Activated CD8-positive, alpha-beta memory T cell treated with anti-CD3 and anti-CD28 coated beads for 1 hour (primary cell): Measurements from ENCODE around the gene IFI35.
A peak's percentile ranks its signal among the peaks of the same experiment; 100 is the strongest.

Experiments
- DNase-seq, 2 donors: peaks; one replicate each; pipeline ENCODE4 v3.0.0-alpha.2; 2020; ENCODE audit warnings: low read depth in 1 of 2; ENCODE audit errors: extremely low read depth in 1 of 2

Gene IFI35

GRCh38 chr17:43020789-43021740 is 14.5 kb downstream of the IFI35 start:
- peak in 1 of 2 donors; percentile 23 for DNase-seq

DNA sequence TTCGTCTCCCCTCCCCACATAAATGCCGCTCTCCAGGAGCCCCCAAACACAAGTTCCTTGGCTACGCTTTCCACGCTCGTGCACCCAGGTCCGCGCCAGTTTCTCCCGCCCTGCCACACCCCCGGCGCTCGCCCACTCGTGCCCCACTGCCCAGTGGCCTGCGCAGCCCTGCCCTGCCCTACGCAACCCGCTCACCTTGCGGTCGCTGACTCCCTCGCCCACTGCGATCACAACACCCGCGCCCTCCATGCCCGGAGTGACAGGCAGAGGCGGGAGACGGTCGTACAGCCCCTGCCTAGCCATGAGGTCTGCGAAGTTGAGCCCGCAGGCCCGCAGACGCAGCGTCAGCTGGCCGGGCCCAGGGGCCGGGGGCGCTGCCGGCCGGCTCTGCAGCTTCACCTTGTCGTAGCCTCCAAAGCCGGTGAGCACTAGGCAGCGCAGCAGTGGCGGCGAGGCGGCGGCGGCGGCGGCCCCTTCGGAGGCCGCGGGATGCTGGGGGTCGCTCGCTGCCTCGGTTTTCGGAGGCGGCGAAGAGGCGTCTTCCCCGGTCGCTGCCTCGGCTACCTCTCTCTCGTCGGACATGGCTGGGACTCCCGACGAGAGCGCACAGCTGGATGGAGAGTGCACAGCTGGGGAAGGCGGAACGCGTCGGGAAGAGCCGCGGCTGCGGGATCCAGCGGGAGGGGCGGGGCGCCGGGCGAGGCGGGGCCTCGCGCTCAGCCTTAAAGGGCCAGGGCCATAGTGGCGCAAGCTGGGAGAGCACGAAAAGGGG is 15.3 kb downstream of the IFI35 start, which contains the start of gene VAT1:
Gene VAT1, minus strand, starts transcription at position 645 of the 772 bp plus-strand sequence. Its CDS starts 63 bp downstream, at position 582.
- peak in 1 of 2 donors; percentile 46 for DNase-seq

DNA sequence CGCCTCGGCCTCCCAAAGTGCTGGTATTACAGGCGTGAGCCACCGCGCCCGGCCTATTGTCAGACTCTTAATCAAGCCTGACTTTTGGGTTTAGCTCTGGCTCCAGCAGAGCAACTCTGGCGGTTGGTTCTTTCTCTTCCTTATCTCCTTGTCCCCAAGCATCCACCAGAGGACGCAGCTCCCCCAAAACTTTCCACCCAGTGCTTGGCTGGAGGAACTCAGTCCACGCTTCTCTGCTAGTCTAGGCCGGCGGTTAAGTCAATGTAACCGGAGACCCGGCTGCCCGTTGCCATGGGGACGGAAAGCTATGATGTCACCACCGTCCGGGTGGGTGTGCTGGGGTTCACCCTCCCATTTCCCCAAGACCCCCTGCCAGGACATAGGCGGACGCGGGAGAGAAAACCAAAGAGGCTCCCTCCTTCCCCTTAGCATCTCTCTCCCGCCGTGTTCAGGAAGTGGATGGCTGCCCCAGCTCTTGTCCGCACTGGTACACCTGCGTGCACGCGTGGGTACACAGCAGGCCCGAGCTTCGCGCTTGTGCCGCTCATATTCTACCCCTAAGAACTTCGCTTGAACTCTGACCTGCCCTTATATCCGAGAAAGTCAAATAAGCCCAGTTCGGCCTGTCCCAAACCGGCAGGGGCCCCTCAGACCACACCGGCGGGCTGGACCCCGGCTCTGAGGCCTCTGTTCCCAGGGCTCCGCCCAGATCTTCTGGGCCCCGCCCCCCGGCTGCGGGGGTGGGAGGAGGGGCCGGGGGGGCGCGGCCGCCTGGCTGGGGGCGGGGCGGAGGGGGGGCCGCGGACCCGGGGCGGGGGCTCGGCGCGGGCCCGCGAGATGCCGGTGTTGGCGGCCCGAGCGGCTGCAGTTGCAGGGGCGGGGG is 18.1 kb downstream of the IFI35 start, which contains the start of gene RND2:
Gene RND2, plus strand, starts transcription at position 825 of the 883 bp plus-strand sequence. CDS start 117 bp downstream, outside the sequence.
- peak; percentile 55 to 65 for DNase-seq

- DNase-seq = no peak
Measured at GRCh38 chr17:43025290-43025657, 18.7 kb downstream of the IFI35 start.

- DNase-seq = no peak
Measured at GRCh38 chr17:43025766-43026537, 19.4 kb downstream of the IFI35 start.

- no peak for DNase-seq
Measured at GRCh38 chr17:43026595-43026994, 20.0 kb downstream of the IFI35 start.

- no peak for DNase-seq
Measured at GRCh38 chr17:43027091-43028032, 20.8 kb downstream of the IFI35 start.

DNA sequence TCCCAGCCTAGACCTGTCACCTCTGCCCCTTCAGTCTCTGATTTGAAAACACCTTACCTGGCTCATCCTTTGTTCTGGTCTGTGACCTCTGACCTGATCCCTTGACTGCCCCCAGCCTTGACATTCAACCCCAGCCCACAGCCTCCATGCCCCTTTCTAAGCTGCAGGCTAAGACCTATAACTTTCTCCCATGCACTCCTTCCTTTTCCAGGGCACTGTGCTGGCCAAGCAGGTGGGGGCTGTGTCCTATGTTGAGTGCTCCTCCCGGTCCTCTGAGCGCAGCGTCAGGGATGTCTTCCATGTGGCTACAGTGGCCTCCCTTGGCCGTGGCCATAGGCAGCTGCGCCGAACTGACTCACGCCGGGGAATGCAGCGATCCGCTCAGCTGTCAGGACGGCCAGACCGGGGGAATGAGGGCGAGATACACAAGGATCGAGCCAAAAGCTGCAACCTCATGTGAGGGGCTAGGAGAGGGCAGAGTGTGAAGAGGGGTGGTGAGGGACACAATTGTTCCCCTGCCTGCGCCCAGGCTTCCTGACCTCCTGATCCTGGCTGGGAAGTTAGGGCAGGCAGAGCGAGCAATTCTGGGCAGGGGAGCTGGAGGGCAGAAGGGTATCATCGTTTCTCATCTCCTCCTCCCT is 21.8 kb downstream of the IFI35 start:
- DNase-seq = no peak

DNA sequence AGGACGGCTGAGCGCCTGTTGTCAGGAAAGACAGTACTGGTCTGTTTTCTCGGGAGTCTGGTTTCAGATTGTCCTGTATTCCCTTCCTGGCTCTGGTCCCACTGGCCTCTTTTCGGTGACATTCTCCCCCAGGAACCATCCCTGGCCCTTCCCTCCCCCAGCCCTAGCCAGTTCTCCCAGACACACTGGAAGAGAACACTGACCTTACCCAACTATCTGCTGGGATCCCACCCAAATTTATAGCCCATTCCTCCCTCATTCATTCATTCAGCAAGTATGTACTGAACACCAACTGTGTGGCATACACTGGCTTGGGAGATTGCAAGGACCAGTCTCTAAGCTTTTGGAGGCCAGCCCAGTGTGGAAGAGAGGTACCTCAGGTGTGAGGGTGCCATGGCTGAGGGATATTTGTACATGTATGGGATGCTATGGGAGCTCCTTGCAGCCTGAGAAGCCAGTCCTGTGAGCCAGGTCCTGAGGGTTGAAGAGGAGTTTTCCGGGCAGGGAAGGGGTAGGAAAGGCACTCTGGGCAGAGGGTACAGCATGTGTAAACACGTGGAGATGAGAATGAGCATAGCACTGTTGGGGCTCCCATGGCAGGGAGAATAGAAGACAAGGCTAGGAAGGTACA is 23.7 kb downstream of the IFI35 start:
- DNase-seq = no peak

GRCh38 chr17:43031666-43032065 is 25.1 kb downstream of the IFI35 start:
- DNase-seq = no peak

- no peak for DNase-seq
Measured at GRCh38 chr17:43033948-43034881, 27.6 kb downstream of the IFI35 start.

GRCh38 chr17:43034894-43035293 is 28.3 kb downstream of the IFI35 start:
- DNase-seq = no peak

GRCh38 chr17:43039646-43040045 is 33.1 kb downstream of the IFI35 start:
- no peak for DNase-seq

DNA sequence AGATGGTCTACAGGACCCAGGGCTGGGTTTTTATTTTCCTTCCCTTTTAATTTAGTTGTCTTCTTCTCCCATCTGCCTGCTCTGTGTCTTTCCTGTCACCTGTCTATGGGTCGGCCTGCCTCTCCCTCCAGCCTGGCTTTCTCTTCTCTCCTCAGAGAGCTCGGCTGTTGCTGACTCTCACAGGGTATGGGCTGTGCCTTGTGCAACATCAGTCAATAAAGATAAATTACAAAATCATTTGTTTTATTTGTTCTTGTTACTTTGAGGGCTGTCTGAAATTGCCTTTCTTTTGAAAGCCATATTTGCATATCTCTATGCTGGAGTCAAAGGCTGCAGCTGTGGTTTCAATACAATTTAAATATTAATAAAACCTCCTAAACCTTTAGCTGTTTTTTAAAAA is 34.1 kb downstream of the IFI35 start:
- no peak for DNase-seq

DNA sequence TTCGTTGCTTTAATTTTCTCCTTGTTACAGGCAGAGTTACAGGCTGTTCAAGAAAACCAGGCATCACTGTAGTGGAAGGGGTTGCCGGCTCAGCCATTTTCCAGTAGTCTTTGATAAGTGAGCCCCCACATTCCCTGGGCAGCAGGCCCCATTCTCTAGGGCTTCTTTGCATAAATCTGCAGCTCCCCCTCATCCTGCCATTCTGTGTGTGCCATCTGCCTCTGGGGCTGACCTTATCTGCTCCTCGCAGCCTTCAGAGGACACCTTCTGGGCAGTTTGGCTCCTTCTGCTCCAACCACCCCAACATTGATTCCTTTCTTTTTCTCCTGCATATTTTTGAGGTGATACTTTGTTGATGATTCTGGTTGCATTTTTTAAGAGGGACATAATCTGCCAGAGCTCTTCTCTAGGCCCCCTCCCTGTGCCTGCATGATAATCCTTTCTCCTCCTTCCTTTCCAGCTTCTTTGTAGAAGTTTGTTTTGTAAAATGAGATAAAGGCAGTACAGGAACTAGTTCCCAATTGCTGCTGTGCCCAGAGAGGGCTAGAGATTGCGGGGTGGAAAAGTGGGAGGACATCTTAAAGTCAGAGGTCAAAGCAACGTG is 35.5 kb downstream of the IFI35 start:
- no peak for DNase-seq

GRCh38 chr17:43043307-43043706 is 36.7 kb downstream of the IFI35 start:
- DNase-seq = no peak
